Keratinocyte (primary cell): ENCODE measurements around the gene FBXO31.

ENCODE experiments used
- EZH2 ChIP-seq: IDR thresholded peaks from one replicate; pipeline ENCODE4 v1.6.1; 2012; ENCODE audit warnings: inconsistent platforms, mild to moderate bottlenecking, low read length, moderate library complexity
- TF ChIP-seq, protein P1 (sequence below), 3 experiments: IDR thresholded peaks in 1 of 3; conservative IDR thresholded peaks in 1 of 3; optimal IDR thresholded peaks in 1 of 3; 2 replicates in 2 of 3; 3 replicates in 1 of 3; pipeline versions ENCODE3 to v1.5.1; 2011; ENCODE audit warnings: low read length in 3 of 3, mild to moderate bottlenecking in 3 of 3, moderate library complexity in 2 of 3, control low read depth in 1 of 3, inconsistent platforms in 1 of 3; ENCODE audit not compliant: insufficient read depth in 2 of 3; ENCODE audit errors: extremely low read depth in 1 of 3

DNA sequence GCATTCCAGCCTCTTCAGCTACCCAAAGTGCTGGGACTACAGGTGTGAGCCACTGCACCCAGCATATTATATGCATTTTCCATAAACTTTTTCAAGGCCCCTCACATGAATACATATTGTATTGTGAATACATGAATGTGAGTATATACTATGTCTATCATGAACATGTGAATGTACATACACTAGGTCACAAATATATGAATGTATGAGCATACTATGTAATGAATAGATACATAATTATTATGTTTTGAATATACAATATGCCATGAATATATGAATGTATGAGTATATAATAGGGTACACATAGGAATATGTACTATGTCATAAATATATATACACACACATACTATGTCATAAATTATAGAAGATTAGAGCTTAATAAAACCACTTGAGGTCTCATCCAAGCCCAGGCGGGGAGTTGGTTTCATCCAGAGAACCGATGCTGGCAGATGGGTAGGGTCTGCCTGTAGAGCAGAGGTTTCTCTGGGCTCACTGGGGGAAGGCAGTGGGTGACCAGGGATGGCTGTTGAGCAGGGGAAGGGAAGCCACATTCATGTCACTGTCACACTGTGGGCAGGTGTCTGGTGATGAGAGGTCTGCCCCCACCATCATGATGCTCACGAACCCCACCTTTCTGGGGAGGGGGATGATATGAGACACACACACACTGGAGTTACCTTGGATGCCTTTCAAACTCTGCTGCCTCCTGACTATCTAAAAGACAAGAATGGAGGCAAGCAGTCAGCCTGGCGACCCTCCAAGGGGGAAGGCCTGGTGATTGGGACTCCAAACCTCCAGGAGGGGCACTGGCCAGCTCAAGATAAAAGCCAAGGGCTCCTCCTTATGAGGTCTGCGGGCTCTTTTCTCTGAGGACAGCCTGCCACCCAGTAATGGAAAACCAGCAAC, 73.7 kb downstream of the FBXO31 start:
- TF ChIP-seq, protein P1, sequence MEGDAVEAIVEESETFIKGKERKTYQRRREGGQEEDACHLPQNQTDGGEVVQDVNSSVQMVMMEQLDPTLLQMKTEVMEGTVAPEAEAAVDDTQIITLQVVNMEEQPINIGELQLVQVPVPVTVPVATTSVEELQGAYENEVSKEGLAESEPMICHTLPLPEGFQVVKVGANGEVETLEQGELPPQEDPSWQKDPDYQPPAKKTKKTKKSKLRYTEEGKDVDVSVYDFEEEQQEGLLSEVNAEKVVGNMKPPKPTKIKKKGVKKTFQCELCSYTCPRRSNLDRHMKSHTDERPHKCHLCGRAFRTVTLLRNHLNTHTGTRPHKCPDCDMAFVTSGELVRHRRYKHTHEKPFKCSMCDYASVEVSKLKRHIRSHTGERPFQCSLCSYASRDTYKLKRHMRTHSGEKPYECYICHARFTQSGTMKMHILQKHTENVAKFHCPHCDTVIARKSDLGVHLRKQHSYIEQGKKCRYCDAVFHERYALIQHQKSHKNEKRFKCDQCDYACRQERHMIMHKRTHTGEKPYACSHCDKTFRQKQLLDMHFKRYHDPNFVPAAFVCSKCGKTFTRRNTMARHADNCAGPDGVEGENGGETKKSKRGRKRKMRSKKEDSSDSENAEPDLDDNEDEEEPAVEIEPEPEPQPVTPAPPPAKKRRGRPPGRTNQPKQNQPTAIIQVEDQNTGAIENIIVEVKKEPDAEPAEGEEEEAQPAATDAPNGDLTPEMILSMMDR (optimal IDR thresholded peaks at IDR 0.05 in 1 of 3, IDR thresholded peaks at IDR 0.05 in 1 of 3, conservative IDR thresholded peaks at IDR 0.05 in 1 of 3; ENCODE audit: extremely low read depth in 1 of 3, insufficient read depth in 2 of 3, low read length in 3 of 3) = no peak
- TF ChIP-seq EZH2 = no peak
